HepG2 (cell line): ENCODE results near the gene CPXM1. TPM values are rescaled to one million over a fixed set of nuclear protein-coding genes. Genes with fewer than 3 reads are reported as not detected.

Source experiments
- ATF1 ChIP-seq: IDR thresholded peaks from 2 replicates; pipeline ENCODE4 v1.6.1; 2016; ENCODE audit warnings: mild to moderate bottlenecking, control low read depth
- BCL6 ChIP-seq: IDR thresholded peaks from 2 replicates; pipeline ENCODE4 v1.6.1; 2016; ENCODE audit warnings: missing genetic modification reagents, missing compliant biosample characterization
- BHLHE40 ChIP-seq: IDR thresholded peaks from 2 replicates; pipeline ENCODE4 v1.6.1; 2011; ENCODE audit warnings: low read length, improper control_type of control experiment
- ELF4 ChIP-seq: sonication (generic); formaldehyde crosslinking; IDR thresholded peaks from 2 replicates; pipeline ENCODE4 v1.5.0; 2020; ENCODE audit warnings: missing genetic modification reagents, mild to moderate bottlenecking, moderate library complexity, borderline replicate concordance
- ESRRA ChIP-seq: sonication (generic); formaldehyde crosslinking; IDR thresholded peaks from 2 replicates; pipeline ENCODE4 v1.5.1; 2020; ENCODE audit warnings: mild to moderate bottlenecking, low read depth, missing genetic modification reagents
- HNF4A ChIP-seq: sonication (generic); formaldehyde crosslinking; IDR thresholded peaks from 2 replicates; pipeline ENCODE4 v1.4.0; 2020; ENCODE audit warnings: missing genetic modification reagents
- IKZF1 ChIP-seq: fragments of 450-650 bp; IDR thresholded peaks from 2 replicates; pipeline ENCODE4 v1.7.1; 2016
- PCBP2 ChIP-seq: fragments of 200-400 bp; formaldehyde crosslinking; optimal IDR thresholded peaks from 2 replicates; pipeline ENCODE3; 2018; ENCODE audit warnings: low read length, low read depth; ENCODE audit not compliant: poor library complexity, severe bottlenecking
- SMAD3 ChIP-seq: sonication (generic); formaldehyde crosslinking; IDR thresholded peaks from 2 replicates; pipeline ENCODE4 v1.4.0; 2020; ENCODE audit warnings: missing genetic modification reagents
- SRY ChIP-seq: sonication (generic); formaldehyde crosslinking; IDR thresholded peaks from 2 replicates; pipeline ENCODE4 v1.8.0; 2022; ENCODE audit warnings: mild to moderate bottlenecking, missing genetic modification reagents
- TOE1 ChIP-seq: sonication (generic); formaldehyde crosslinking; IDR thresholded peaks from 2 replicates; pipeline ENCODE4 v1.4.0; 2020; ENCODE audit warnings: mild to moderate bottlenecking, missing genetic modification reagents
- TSC22D2 ChIP-seq: sonication (generic); formaldehyde crosslinking; IDR thresholded peaks from 2 replicates; pipeline ENCODE4 v1.5.1; 2020; ENCODE audit warnings: missing genetic modification reagents, mild to moderate bottlenecking, borderline replicate concordance
- XBP1 ChIP-seq: sonication (generic); formaldehyde crosslinking; IDR thresholded peaks from 2 replicates; pipeline ENCODE4 v1.5.0; 2020; ENCODE audit warnings: missing genetic modification reagents
- ZBTB10 ChIP-seq: sonication (generic); formaldehyde crosslinking; IDR thresholded peaks from 2 replicates; pipeline ENCODE4 v1.4.0; 2020; ENCODE audit warnings: missing genetic modification reagents, borderline replicate concordance
- ZFP62 ChIP-seq: sonication (generic); formaldehyde crosslinking; IDR thresholded peaks from 2 replicates; pipeline ENCODE4 v1.4.0; 2020; ENCODE audit warnings: missing genetic modification reagents
- ZMYM4 ChIP-seq: sonication (generic); formaldehyde crosslinking; IDR thresholded peaks from 2 replicates; pipeline ENCODE4 v1.8.1; 2023; ENCODE audit warnings: mild to moderate bottlenecking, missing genetic modification reagents
- ZNF24 ChIP-seq: fragments of 450-650 bp; IDR thresholded peaks from 2 replicates; pipeline ENCODE4 v1.6.1; 2017; ENCODE audit warnings: antibody characterized with exemption, mild to moderate bottlenecking
- ZNF263 ChIP-seq: sonication (generic); formaldehyde crosslinking; IDR thresholded peaks from 2 replicates; pipeline ENCODE4 v1.4.0; 2020; ENCODE audit warnings: missing genetic modification reagents
- ZNF333 ChIP-seq: sonication (generic); formaldehyde crosslinking; IDR thresholded peaks from 2 replicates; pipeline ENCODE4 v1.4.0; 2020; ENCODE audit warnings: mild to moderate bottlenecking, missing genetic modification reagents, borderline replicate concordance
- ZNF382 ChIP-seq: sonication (generic); formaldehyde crosslinking; IDR thresholded peaks from 2 replicates; pipeline ENCODE4 v1.5.0; 2020; ENCODE audit warnings: missing genetic modification reagents, mild to moderate bottlenecking, borderline replicate concordance
- ZNF484 ChIP-seq: sonication (generic); formaldehyde crosslinking; IDR thresholded peaks from 2 replicates; pipeline ENCODE4 v1.5.1; 2020; ENCODE audit warnings: mild to moderate bottlenecking, low read depth, missing genetic modification reagents, borderline replicate concordance
- ZNF737 ChIP-seq: sonication (generic); formaldehyde crosslinking; IDR thresholded peaks from 2 replicates; pipeline ENCODE4 v1.5.0; 2020; ENCODE audit warnings: missing genetic modification reagents, mild to moderate bottlenecking, borderline replicate concordance
- polyA plus RNA-seq, 8 experiments: library from polyadenylated mRNA; depleted of rRNA in 3 of 8; stranded (reverse) in 7 of 8; unstranded in 1 of 8; fragments of >200 nt; fragmentation: Illumina TruSeq in 4 of 8; extraction: Trizol in 4 of 8; gene quantifications; 2 replicates each; pipeline versions ENCODE4 v1.2.1 to v1.2.3, GENCODE V29; 2011 to 2016; ENCODE audit warnings: low read depth in 4 of 8, missing spikeins in 1 of 8, mixed read lengths in 1 of 8; ENCODE audit not compliant: insufficient read depth in 1 of 8
- total RNA-seq, 5 experiments: library from RNA; depleted of rRNA; stranded (reverse); fragments of >200 nt; fragmentation: Illumina TruSeq; extraction: Trizol; gene quantifications; 2 replicates each; pipeline ENCODE4 v1.2.3, GENCODE V29; 2016; ENCODE audit warnings: low read depth in 1 of 5
- TF ChIP-seq, protein P1 (sequence below): sonication (generic); formaldehyde crosslinking; IDR thresholded peaks from 2 replicates; pipeline ENCODE4 v1.9.0; 2021; ENCODE audit warnings: missing genetic modification reagents, borderline replicate concordance
- TF ChIP-seq, protein P2 (sequence below): sonication (generic); formaldehyde crosslinking; conservative IDR thresholded peaks from 2 replicates; pipeline ENCODE4 v1.4.0; 2020; ENCODE audit warnings: missing genetic modification reagents

The CPXM1 gene
- total and polyA plus RNA-seq, 2 of the 13 experiments (the other 11 are each of a cell fraction or from before 2014, with no cell fraction given), result 0.07 TPM; not detected in 1

GRCh38 chr20:2752567-2753460, 47.6 kb downstream of the CPXM1 start (continued):
- TF ChIP-seq XBP1 (CRISPR knock-in tag) (no peak), ELF4 (CRISPR knock-in tag) (no peak), ZFP62 (CRISPR knock-in tag) (no peak), PCBP2 (no peak), ZMYM4 (CRISPR knock-in tag) (0 out of 2 replicates have a peak, but pooled peaks have one; percentile 28), SRY (CRISPR knock-in tag) (peak; percentile 33; the same call in 1 of the 2 replicates), BCL6 (CRISPR knock-in tag) (peak; percentile 29; the same call in 1 of the 2 replicates), ATF1 (CRISPR knock-in tag) (no peak), ZNF382 (CRISPR knock-in tag) (no peak), BHLHE40 (no peak), IKZF1 (no peak), TOE1 (no peak), SMAD3 (CRISPR knock-in tag) (no peak), ZNF484 (CRISPR knock-in tag) (no peak), ZNF737 (no peak), TSC22D2 (CRISPR knock-in tag) (no peak), ZNF333 (CRISPR knock-in tag) (peak; percentile 77), ZNF24 (no peak), ZBTB10 (CRISPR knock-in tag) (no peak), HNF4A (CRISPR knock-in tag) (no peak), ZNF263 (CRISPR knock-in tag) (no peak), ESRRA (CRISPR knock-in tag) (peak; percentile 40; the same call in 1 of the 2 replicates)
- TF ChIP-seq, protein P1, sequence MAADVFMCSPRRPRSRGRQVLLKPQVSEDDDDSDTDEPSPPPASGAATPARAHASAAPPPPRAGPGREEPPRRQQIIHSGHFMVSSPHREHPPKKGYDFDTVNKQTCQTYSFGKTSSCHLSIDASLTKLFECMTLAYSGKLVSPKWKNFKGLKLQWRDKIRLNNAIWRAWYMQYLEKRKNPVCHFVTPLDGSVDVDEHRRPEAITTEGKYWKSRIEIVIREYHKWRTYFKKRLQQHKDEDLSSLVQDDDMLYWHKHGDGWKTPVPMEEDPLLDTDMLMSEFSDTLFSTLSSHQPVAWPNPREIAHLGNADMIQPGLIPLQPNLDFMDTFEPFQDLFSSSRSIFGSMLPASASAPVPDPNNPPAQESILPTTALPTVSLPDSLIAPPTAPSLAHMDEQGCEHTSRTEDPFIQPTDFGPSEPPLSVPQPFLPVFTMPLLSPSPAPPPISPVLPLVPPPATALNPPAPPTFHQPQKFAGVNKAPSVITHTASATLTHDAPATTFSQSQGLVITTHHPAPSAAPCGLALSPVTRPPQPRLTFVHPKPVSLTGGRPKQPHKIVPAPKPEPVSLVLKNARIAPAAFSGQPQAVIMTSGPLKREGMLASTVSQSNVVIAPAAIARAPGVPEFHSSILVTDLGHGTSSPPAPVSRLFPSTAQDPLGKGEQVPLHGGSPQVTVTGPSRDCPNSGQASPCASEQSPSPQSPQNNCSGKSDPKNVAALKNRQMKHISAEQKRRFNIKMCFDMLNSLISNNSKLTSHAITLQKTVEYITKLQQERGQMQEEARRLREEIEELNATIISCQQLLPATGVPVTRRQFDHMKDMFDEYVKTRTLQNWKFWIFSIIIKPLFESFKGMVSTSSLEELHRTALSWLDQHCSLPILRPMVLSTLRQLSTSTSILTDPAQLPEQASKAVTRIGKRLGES (CRISPR knock-in tag), result no peak
- TF ChIP-seq, protein P2, sequence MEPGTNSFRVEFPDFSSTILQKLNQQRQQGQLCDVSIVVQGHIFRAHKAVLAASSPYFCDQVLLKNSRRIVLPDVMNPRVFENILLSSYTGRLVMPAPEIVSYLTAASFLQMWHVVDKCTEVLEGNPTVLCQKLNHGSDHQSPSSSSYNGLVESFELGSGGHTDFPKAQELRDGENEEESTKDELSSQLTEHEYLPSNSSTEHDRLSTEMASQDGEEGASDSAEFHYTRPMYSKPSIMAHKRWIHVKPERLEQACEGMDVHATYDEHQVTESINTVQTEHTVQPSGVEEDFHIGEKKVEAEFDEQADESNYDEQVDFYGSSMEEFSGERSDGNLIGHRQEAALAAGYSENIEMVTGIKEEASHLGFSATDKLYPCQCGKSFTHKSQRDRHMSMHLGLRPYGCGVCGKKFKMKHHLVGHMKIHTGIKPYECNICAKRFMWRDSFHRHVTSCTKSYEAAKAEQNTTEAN (CRISPR knock-in tag), result no peak
